ENCODE data around the gene ZDHHC19. TPM values are rescaled to one million over a fixed set of nuclear protein-coding genes. Genes with fewer than 3 reads are reported as not detected.
A peak's percentile ranks its signal among the peaks of the same experiment; 100 is the strongest.

Gene ZDHHC19
- total and polyA plus RNA-seq, 10 donors: 0.79 to 44.6 (median 7.1) TPM

- Histone ChIP-seq H3K27me3 (replicated peaks in 1 of 7) (no peaks in the 10 kb centered on the region), H3K36me3 (no peaks in the 10 kb centered on the region), H3K4me1 (peaks cover 9 to 44% (median 18%) of the 10 kb centered on the region in 6 donors), H3K27ac (peak overlapping the region in 7 of 8 donors; percentile 67 to 91 (median 85)), H3K9me3 (no peaks in the 10 kb centered on the region), H3K4me3 (peak overlapping the region; percentile 16 to 69 (median 38))
- DNase-seq: peak; percentile 91
- TF ChIP-seq POLR2AphosphoS5 (IDR thresholded peaks at IDR 0.05) (peak in 2 of 3 donors; percentile 22 to 25), POLR2A (IDR thresholded peaks at IDR 0.05) (no peak)
- TF ChIP-seq, protein P1, sequence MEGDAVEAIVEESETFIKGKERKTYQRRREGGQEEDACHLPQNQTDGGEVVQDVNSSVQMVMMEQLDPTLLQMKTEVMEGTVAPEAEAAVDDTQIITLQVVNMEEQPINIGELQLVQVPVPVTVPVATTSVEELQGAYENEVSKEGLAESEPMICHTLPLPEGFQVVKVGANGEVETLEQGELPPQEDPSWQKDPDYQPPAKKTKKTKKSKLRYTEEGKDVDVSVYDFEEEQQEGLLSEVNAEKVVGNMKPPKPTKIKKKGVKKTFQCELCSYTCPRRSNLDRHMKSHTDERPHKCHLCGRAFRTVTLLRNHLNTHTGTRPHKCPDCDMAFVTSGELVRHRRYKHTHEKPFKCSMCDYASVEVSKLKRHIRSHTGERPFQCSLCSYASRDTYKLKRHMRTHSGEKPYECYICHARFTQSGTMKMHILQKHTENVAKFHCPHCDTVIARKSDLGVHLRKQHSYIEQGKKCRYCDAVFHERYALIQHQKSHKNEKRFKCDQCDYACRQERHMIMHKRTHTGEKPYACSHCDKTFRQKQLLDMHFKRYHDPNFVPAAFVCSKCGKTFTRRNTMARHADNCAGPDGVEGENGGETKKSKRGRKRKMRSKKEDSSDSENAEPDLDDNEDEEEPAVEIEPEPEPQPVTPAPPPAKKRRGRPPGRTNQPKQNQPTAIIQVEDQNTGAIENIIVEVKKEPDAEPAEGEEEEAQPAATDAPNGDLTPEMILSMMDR (IDR thresholded peaks at IDR 0.05 in 8 of 11, conservative IDR thresholded peaks at IDR 0.05 in 3 of 11): no peak
- 4 to 10% (median 7%) methylated on average over 15 to 19 of the region's 19 CpGs for WGBS, 5 donors
- intact Hi-C loops (cut with DNase I; ENCODE audit: low total_unique reads): no loop called here
Observed at GRCh38 chr3:196219194-196219969, 8.2 kb upstream of the ZDHHC19 start.

DNA sequence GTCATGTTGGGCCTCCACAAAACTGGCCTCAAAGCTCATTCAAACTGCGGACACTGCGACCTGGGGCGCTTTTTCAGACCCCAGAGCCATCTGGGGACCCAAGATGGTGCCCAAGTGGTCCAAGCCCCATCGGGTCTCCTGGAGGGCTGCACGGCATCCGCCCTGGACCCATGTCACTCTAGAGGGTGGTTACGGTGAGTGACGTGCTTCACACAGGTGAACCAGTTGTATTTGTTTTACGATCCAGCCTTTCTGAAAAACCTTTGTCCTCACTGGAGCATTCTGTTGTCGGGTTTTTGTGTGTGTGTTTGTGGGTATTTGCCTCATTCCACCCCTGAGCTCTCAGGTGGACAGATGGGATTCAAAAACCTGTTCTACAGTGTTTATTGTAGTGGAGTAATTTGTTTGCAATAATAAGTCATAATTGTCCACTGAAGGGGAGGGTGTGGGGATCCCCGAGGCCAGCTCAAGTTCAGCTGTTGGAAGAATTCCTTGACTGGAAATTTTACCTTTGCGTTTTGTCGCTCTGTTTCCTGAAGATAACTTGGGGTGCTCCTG is 7.0 kb upstream of the ZDHHC19 start:
- no peaks in the 10 kb centered on the region for H3K27me3 ChIP-seq (replicated peaks in 1 of 7)
- DNase-seq: peak; percentile 66
- no peaks in the 10 kb centered on the region for H3K36me3 ChIP-seq
- H3K4me1 ChIP-seq: peaks cover 9 to 39% (median 18%) of the 10 kb centered on the region in 6 donors
- intact Hi-C loops (cut with DNase I; ENCODE audit: low total_unique reads): no loop called here
- 89 to 98% (median 93%) methylated on average over 11 to 13 of the region's 13 CpGs for WGBS, 5 donors
- H3K27ac ChIP-seq: peak overlapping the region in 5 of 8 donors; percentile 71 to 91 (median 88)
- H3K4me3 ChIP-seq: peak overlapping the region in 1 of 8 donors; percentile 69
- H3K9me3 ChIP-seq: no peaks in the 10 kb centered on the region
- TF ChIP-seq POLR2A (IDR thresholded peaks at IDR 0.05) (no peak), POLR2AphosphoS5 (IDR thresholded peaks at IDR 0.05) (no peak)
- TF ChIP-seq, protein P1 (IDR thresholded peaks at IDR 0.05 in 8 of 11, conservative IDR thresholded peaks at IDR 0.05 in 3 of 11): no peak

GRCh38 chr3:196217307-196218154 is 6.3 kb upstream of the ZDHHC19 start:
- Histone ChIP-seq H3K27ac (peak overlapping the region in 4 of 8 donors; percentile 62 to 91 (median 88)), H3K4me3 (no peak overlapping the region), H3K4me1 (peaks cover 9 to 35% (median 18%) of the 10 kb centered on the region in 6 donors), H3K36me3 (no peaks in the 10 kb centered on the region), H3K9me3 (no peaks in the 10 kb centered on the region), H3K27me3 (replicated peaks in 1 of 7) (no peaks in the 10 kb centered on the region)
- no peak for DNase-seq
- intact Hi-C loops (cut with DNase I; ENCODE audit: low total_unique reads): no loop called here
- WGBS, 5 donors: 85 to 98% (median 94%) methylated on average over 12 of the region's 12 CpGs
- TF ChIP-seq POLR2AphosphoS5 (IDR thresholded peaks at IDR 0.05): no peak
- TF ChIP-seq, protein P1 (IDR thresholded peaks at IDR 0.05 in 8 of 11, conservative IDR thresholded peaks at IDR 0.05 in 3 of 11): no peak
- no peak for TF ChIP-seq POLR2A (IDR thresholded peaks at IDR 0.05)
